SH-SY5Y (cell line): ENCODE data around the gene ALDH3A2.

Source experiments
- GATA2 ChIP-seq: IDR thresholded peaks from 2 replicates; pipeline ENCODE4 v1.6.1; 2011; ENCODE audit warnings: mild to moderate bottlenecking, low read depth, low read length
- GATA3 ChIP-seq: IDR thresholded peaks from 2 replicates; pipeline ENCODE4 v1.6.1; 2011; ENCODE audit warnings: low read depth, mild to moderate bottlenecking, low read length, moderate library complexity

- no peak for TF ChIP-seq GATA3
- TF ChIP-seq GATA2, result no peak
These were observed 34.6 kb downstream of the ALDH3A2 start for GRCh38 chr17:19683117-19683516.
